ENCODE measurements around the gene PRPSAP1. TPM values are rescaled to one million over a fixed set of nuclear protein-coding genes. Genes with fewer than 3 reads are reported as not detected.

Gene PRPSAP1, protein sequence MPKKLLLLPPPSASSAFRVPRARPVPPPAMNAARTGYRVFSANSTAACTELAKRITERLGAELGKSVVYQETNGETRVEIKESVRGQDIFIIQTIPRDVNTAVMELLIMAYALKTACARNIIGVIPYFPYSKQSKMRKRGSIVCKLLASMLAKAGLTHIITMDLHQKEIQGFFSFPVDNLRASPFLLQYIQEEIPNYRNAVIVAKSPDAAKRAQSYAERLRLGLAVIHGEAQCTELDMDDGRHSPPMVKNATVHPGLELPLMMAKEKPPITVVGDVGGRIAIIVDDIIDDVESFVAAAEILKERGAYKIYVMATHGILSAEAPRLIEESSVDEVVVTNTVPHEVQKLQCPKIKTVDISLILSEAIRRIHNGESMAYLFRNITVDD
- total RNA-seq: 10 to 100 TPM; 59.9 to 66.7 TPM

DNA sequence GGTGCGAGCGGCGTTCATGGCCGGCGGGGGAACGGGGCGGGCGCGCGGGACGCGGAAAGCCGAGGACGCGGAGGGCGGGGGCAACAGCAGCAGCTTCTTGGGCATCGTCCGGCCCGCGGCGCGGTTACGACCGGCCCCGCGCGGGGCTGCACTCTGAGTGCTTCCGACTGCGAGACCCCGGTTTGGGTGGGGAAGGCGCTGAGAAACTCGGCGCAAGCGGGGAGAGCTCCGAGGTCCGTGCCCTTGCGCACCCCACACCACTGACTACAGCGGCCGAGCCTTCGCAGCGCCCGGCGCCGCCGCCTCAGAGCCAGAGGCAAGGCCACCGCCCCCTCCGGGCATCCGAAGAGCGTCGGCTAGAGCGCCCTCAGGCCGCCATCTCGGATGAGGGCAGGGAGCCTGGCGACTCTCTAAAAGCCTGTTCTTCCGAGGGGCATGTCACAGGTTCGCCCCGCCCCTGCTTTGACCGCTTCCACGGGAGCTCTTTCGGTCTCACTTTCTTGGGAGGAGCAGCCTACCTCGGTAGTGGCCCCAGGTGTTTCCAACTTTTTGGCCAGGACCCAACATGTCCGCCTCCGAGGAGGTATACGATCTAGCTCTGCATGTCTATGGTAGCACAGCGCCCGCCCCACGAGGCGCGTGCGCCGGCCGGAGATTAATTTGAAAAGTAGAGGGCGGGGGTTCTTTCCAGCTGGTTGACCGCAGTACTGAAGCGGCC, at the start of gene PRPSAP1:
Gene PRPSAP1, minus strand, starts transcription at position 318 of the 718 bp plus-strand sequence. Its CDS starts 213 bp downstream, at position 105.
- H3K27ac Mint-ChIP-seq: peak within 1 kb of the TSS; percentile 97
- no peaks in the 10 kb centered on the region for H3K27me3 Mint-ChIP-seq
- no peaks in the 10 kb centered on the region for H3K9me3 Mint-ChIP-seq
- H3K36me3 Mint-ChIP-seq (ENCODE audit: low read depth): peaks cover 2% of the 10 kb centered on the region
- peak; percentile 84 for DNase-seq
- POLR2A ChIA-PET: interaction anchor here (0.7 to 4.9 kb wide), 28 partner anchors 8 to 521 kb away, joined by 3 to 87 read pairs (median 4); partner anchors contain the start of genes ACOX1, SPHK1, TEN1 and UBALD2
- peak within 1 kb of the TSS; percentile 94 for H3K4me3 Mint-ChIP-seq
- CTCF ChIA-PET: interaction anchor here (0.6 to 5.8 kb wide), 12 partner anchors 12 to 478 kb away, joined by 3 to 48 read pairs (median 4); partner anchors contain the start of gene SPHK1
- H3K4me1 Mint-ChIP-seq: peaks cover 30% of the 10 kb centered on the region

DNA sequence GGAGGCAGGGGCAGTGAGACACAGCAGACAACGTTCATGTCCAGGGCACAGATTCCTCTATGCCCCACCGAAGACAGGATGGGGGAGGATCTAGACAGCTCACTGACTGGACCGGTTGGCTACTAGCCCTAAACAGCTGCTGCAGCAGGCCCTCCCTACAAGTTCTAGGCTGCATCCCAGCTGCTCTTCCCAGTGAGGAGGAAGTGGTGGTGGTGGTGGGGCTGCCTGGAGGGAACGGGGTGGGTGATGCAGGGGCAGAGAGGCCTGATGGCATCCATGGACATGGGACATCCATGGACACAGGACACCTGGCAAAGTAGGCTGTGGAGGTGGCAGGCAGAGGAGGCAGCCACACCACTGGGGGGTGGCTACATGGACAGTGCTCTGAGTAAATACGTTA, 49.0 kb upstream of the PRPSAP1 start:
- peaks cover under 1% of the 10 kb centered on the region for H3K4me1 Mint-ChIP-seq
- H3K4me3 Mint-ChIP-seq: no peak overlapping the region
- ChIA-PET POLR2A (no interaction called here), CTCF (interaction anchor here (1.8 kb wide), 1 partner anchor 9 kb away, joined by 5 read pairs; no protein-coding TSS in a partner anchor)
- peaks cover 55% of the 10 kb centered on the region for H3K36me3 Mint-ChIP-seq (ENCODE audit: low read depth)
- no peaks in the 10 kb centered on the region for H3K27me3 Mint-ChIP-seq
- no peaks in the 10 kb centered on the region for H3K9me3 Mint-ChIP-seq
- no peak overlapping the region for H3K27ac Mint-ChIP-seq
- DNase-seq: no peak

DNA sequence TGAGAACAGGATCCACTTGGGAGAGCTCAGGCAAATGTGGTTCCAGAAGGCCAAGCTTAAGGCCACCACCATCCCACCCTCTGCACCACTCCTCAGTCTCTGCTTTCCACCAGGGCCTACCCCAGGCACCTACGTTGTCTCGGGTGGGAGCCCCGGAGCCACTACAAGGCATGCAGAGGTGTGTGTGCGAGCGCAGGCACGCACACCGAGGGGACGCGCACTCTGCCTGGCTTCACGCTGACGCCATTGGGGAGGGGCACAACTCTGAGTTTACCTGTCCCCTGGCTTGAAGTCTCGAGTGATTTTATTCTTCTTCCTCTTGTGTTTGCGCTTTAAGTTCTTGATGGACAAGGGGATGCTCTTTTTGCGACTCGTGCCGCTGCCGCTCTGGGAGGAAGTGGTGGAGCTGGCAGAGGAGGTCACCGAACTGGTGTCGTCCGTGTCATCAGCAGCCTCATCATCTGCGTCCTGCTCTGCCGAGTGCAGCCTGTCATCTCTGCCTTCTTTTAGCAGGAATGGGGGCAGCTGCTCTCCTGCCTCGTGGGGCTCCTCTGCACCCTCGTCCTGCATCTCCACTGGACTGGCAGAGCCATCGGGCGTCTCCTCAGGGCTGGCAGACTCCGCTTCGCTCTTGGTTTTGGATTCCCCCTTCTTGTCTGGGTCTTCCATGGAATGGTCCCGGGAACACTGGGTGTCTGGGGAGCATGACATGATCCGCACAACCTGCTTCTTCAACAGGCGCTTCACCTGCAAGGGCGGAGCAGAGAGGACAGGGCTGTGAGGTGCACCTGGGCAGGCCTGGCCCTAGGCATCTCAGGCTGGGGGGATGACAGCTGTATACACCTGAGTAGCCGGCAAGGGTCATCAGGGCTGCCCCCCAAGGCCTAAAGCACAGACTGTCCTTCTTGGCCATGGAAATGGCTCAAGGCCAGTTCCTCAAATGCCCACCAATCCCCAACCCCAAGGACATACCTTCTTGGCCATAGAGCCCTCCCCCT, 45.8 kb upstream of the PRPSAP1 start:
- no peaks in the 10 kb centered on the region for H3K9me3 Mint-ChIP-seq
- DNase-seq: no peak
- H3K27ac Mint-ChIP-seq: no peak overlapping the region
- H3K36me3 Mint-ChIP-seq (ENCODE audit: low read depth): peaks cover 57% of the 10 kb centered on the region
- ChIA-PET CTCF (interaction anchor here (0.7 to 4.3 kb wide), 13 partner anchors 9 to 374 kb away, joined by 3 to 111 read pairs (median 11); partner anchors contain the start of genes PRPSAP1, RHBDF2 and SPHK1), POLR2A (interaction anchor here (3.5 kb wide), 1 partner anchor 14 kb away, joined by 22 read pairs; the partner anchor contains the start of gene SPHK1)
- H3K4me1 Mint-ChIP-seq: no peaks in the 10 kb centered on the region
- no peak overlapping the region for H3K4me3 Mint-ChIP-seq
- H3K27me3 Mint-ChIP-seq: no peaks in the 10 kb centered on the region

DNA sequence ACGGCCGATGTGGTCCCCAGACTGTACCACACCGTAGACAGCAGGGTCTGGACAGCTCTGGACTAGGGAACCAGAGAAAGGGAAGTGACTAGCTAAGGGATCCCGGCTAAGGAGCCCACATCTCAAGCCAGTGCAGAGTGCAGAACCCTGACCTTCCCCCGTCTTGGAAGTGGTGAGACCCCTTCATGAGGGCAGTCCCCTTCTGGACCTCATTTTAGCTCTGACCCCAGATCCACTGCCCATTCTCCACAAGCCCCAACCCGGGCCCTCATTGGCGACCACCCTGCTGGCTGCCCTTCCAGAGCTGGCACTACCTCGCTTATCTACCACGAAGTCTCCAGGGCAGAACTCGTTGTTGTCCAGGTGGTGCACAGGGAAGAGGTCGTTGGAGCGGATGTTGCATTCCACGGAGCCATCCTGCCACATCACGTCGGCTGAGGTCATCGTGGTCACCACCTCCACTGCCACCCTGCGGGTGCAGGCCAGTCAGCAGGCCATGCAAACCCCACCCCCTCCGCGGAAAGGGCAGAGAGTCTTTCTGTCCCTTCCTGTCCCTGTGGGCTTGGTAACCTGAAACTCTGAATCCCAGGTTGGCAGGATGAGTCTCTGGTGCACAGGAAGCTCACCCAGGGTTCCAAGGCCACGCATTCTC, 44.9 kb upstream of the PRPSAP1 start:
- no peaks in the 10 kb centered on the region for H3K9me3 Mint-ChIP-seq
- peaks cover 53% of the 10 kb centered on the region for H3K36me3 Mint-ChIP-seq (ENCODE audit: low read depth)
- CTCF ChIA-PET: interaction anchor here (0.7 to 4.3 kb wide), 33 partner anchors 10 to 387 kb away, joined by 3 to 111 read pairs (median 6); partner anchors contain the start of genes EXOC7, PRPSAP1, QRICH2 and RHBDF2
- H3K27ac Mint-ChIP-seq: no peak overlapping the region
- no peak overlapping the region for H3K4me3 Mint-ChIP-seq
- POLR2A ChIA-PET: interaction anchor here (1.2 to 3.5 kb wide), 3 partner anchors 13 to 96 kb away, joined by 3 to 22 read pairs (median 7); partner anchors contain the start of genes PRPSAP1 and SPHK1
- H3K4me1 Mint-ChIP-seq: no peaks in the 10 kb centered on the region
- no peak for DNase-seq
- no peaks in the 10 kb centered on the region for H3K27me3 Mint-ChIP-seq

DNA sequence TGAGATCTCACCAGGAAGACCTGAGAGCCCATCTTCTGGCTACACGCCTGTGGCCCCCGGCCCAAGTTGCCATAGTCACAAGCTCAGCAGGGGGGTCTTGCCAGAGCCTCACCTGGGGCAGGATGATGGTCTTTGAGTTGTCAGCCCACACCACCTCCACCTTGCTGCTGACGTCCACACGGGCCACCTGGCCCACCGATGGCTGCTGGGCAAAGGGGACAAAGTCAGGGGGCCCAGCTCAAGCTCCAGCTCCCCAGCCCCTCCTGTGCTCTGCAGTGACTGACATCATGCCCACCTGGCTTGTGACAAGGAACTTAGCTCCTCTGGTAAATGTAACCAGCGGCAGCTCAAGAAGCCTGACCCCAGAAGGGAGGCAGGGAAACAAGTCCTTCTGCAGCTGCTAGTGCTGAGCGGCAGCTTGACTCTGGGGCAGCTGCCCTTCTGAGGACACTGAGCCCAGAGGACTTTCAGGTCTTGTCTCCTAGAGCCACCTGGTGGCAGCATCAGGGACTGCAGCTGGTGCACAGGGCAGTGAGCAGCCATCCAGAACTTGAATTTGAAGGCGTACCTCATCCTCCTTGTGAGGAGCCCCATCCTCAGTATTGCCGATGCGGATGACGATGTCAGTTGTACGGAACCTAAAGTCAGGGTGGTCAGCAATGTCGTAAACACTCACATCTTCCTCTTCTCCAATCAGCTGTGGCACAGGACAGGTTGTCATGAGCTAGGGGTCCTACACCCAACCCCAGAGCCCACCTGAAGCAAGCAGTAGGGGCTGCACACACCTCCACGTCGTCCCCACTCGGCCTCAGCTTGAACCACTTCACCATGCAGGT, 44.2 kb upstream of the PRPSAP1 start:
- H3K27me3 Mint-ChIP-seq: no peaks in the 10 kb centered on the region
- DNase-seq: peak; percentile 87
- ChIA-PET POLR2A (interaction anchor here (0.6 to 3.5 kb wide), 6 partner anchors 12 to 159 kb away, joined by 3 to 22 read pairs (median 4); partner anchors contain the start of genes PRPSAP1 and SPHK1), CTCF (interaction anchor here (0.8 to 4.3 kb wide), 43 partner anchors 10 to 386 kb away, joined by 3 to 111 read pairs (median 4); partner anchors contain the start of genes EXOC7, PRPSAP1, QRICH2 and RHBDF2)
- no peaks in the 10 kb centered on the region for H3K9me3 Mint-ChIP-seq
- no peaks in the 10 kb centered on the region for H3K4me1 Mint-ChIP-seq
- peaks cover 52% of the 10 kb centered on the region for H3K36me3 Mint-ChIP-seq (ENCODE audit: low read depth)
- H3K27ac Mint-ChIP-seq: no peak overlapping the region
- no peak overlapping the region for H3K4me3 Mint-ChIP-seq

DNA sequence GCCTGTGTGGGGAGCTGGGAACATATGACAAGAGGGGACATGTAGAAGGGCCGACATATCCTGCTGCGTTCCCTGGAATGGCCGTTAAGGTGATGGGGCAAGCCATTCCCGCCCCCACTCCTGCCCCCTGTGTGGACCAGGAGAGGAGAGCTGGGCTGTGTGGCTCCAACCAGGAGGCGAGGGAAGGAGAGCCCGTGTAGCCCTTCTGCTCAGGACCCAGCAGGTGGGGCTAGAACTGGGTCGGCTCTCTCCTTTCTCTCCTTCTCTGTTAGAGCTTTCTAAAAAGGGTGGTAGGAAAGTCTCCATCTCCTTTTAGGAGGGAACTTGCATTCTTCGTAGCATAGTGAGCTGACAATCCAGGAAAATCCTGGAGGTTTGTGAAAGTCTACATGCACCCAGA, 43.5 kb upstream of the PRPSAP1 start:
- DNase-seq: no peak
- H3K9me3 Mint-ChIP-seq: no peaks in the 10 kb centered on the region
- CTCF ChIA-PET: interaction anchor here (0.8 to 4.3 kb wide), 31 partner anchors 11 to 383 kb away, joined by 3 to 111 read pairs (median 5); partner anchors contain the start of genes EXOC7, PRPSAP1, QRICH2 and RHBDF2
- H3K4me1 Mint-ChIP-seq: no peaks in the 10 kb centered on the region
- peaks cover 44% of the 10 kb centered on the region for H3K36me3 Mint-ChIP-seq (ENCODE audit: low read depth)
- H3K27me3 Mint-ChIP-seq: no peaks in the 10 kb centered on the region
- no peak overlapping the region for H3K4me3 Mint-ChIP-seq
- no peak overlapping the region for H3K27ac Mint-ChIP-seq
- POLR2A ChIA-PET: interaction anchor here (0.6 to 3.5 kb wide), 5 partner anchors 12 to 160 kb away, joined by 3 to 22 read pairs (median 3); partner anchors contain the start of gene SPHK1

DNA sequence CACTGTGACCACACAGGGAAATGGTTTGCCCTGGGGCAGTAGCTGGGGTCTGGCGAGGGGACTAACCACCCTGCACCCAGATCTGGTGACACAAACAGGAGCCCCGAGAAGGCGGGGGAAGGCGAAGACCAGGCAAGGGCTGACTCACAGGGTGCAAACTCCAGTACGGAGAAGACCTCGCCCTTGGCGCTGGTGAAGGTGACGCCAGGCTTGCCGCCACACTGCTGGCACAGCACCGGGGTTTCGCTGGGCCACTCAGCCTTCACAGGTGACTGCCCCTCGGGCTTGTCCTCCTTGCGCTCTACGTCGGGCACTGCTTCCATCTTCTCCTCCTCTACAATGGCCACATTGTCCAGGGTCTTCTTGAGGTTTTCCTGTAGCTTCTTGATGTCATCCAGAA, 42.3 kb upstream of the PRPSAP1 start:
- Mint-ChIP-seq H3K4me3 (no peak overlapping the region), H3K4me1 (no peaks in the 10 kb centered on the region), H3K36me3 (ENCODE audit: low read depth) (peaks cover 36% of the 10 kb centered on the region), H3K27me3 (no peaks in the 10 kb centered on the region), H3K9me3 (no peaks in the 10 kb centered on the region), H3K27ac (no peak overlapping the region)
- POLR2A ChIA-PET: interaction anchor here (3.5 kb wide), 1 partner anchor 10 kb away, joined by 22 read pairs; the partner anchor contains the start of gene SPHK1
- CTCF ChIA-PET: interaction anchor here (1.7 to 4.3 kb wide), 5 partner anchors 11 to 116 kb away, joined by 5 to 111 read pairs (median 51); partner anchors contain the start of genes PRPSAP1 and SPHK1
- no peak for DNase-seq

DNA sequence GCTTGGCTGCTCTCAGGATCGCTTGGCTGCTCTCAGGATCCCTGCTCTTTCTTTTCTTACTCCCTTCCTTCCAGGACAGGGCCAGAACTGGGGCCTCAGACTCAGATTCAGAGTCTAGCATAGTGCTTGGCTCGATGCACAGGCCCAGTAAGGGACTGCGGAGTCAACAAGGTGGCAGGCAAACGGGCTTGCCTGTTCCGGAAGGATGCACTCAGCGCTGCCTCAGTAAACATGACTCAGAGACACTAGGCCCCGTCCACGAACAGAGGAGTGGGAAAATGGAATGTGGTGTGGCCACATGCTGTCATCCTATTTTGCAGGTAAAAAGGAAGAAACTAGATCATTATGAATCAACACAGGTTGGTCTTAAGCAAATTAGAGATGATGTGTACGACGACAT, 40.5 kb upstream of the PRPSAP1 start:
- Mint-ChIP-seq H3K4me1 (no peaks in the 10 kb centered on the region), H3K27me3 (no peaks in the 10 kb centered on the region), H3K36me3 (ENCODE audit: low read depth) (peaks cover 23% of the 10 kb centered on the region), H3K4me3 (no peak overlapping the region), H3K27ac (no peak overlapping the region), H3K9me3 (no peaks in the 10 kb centered on the region)
- ChIA-PET CTCF (no interaction called here), POLR2A (no interaction called here)
- no peak for DNase-seq

DNA sequence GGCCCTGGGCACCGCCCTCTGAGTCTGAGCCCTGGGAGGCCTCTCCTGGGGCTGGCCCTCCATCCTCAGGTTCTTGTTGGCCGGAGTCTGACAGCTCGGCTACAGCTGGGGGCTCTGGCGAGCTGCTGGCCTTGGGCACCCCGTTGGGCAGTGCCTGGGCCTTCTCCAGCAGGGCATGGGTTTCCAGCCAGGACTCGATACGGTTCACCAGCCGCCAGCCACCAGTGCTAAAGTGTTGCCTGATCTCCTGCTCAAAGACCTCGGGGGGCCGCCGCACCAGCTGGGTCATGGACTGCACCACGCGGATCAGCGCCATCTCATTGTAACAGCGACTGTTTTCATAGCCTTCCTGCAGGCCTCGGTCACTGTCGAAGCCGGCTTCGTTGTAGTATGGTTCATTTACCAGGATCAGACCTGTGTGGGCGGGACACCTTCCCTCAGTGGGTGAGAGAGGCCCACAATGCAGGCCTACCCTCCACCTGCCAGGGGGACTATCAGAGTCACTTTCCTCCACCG, 37.5 kb upstream of the PRPSAP1 start:
- Mint-ChIP-seq H3K27me3 (no peaks in the 10 kb centered on the region), H3K4me1 (peaks cover under 1% of the 10 kb centered on the region), H3K27ac (no peak overlapping the region), H3K36me3 (ENCODE audit: low read depth) (peaks cover 9% of the 10 kb centered on the region), H3K9me3 (no peaks in the 10 kb centered on the region), H3K4me3 (no peak overlapping the region)
- DNase-seq: no peak
- ChIA-PET POLR2A (no interaction called here), CTCF (interaction anchor here (0.6 kb wide), 1 partner anchor 270 kb away, joined by 3 read pairs; no protein-coding TSS in a partner anchor)

DNA sequence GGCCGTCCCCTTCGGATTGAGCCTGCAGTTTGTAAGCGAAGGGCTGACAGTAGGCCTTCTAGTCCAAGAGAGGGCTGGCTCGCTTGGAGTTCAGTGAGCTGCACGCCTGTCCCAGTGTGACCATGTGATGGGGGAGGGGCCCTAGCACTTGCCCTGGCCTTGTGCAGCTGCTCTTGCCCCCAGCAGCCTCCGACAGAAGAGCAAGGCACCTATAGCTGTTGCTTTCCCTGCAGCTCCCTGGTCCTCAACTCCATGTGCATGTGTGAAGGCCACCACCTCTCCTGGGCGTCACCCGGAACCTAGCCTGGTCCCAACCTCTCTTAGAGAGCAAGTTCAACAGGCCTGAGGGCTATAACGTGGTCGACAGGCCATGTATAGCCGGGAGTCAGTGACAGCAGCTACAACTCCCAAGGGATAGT, 36.3 kb upstream of the PRPSAP1 start:
- no peaks in the 10 kb centered on the region for H3K9me3 Mint-ChIP-seq
- DNase-seq: no peak
- POLR2A ChIA-PET: interaction anchor here (0.6 to 0.9 kb wide), 2 partner anchors 36 to 286 kb away, joined by 3 to 4 read pairs; partner anchors contain the start of genes EXOC7 and PRPSAP1
- H3K36me3 Mint-ChIP-seq (ENCODE audit: low read depth): peaks cover 6% of the 10 kb centered on the region
- H3K4me3 Mint-ChIP-seq: no peak overlapping the region
- H3K4me1 Mint-ChIP-seq: peaks cover 5% of the 10 kb centered on the region
- CTCF ChIA-PET: interaction anchor here (0.6 to 11.0 kb wide), 4 partner anchors 7 to 86 kb away, joined by 3 to 77 read pairs (median 4); no protein-coding TSS in a partner anchor
- no peak overlapping the region for H3K27ac Mint-ChIP-seq
- H3K27me3 Mint-ChIP-seq: no peaks in the 10 kb centered on the region
